HG03439 (cell line): ENCODE measurements around the gene SIRT2.

ENCODE experiments used
- ATAC-seq: cut with Tn5 transposase; IDR thresholded peaks from one replicate; pipeline ENCODE4 v1.9.1; 2021; ENCODE audit warnings: mild to moderate bottlenecking, moderate library complexity; ENCODE audit not compliant: unreplicated experiment

SIRT2 gene

DNA sequence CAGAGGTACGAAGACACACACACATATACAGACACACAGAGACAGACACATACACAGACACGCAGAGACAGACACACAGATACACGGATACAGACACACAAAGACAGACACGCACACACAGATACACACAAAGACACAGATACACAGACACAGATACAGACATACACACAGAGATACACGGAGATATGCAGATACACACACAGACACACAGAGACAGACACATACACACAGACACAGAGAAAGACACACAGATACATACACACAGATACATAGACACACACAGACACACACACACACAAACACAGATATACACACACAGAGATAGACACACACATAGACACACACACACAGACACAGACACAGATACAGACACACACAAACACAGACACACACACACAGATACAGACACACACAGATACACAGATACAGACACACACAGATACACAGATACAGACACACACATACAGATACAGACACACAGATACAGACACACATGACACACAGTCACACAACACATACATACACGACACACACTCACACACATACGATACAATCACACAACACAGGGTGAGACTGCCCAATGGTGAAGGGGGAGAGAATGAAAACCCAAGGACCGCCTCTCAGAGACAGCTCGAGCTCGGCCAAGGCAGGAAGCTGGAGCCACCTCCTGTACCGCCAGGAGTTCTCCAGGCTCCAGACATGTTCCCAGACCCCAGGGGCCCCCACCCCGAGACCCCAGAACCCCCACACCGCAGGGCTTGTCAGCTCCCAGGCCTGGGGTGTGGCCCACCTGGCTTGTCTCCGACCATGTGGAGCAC lies 21.4 kb upstream of the SIRT2 start:
- no peak for ATAC-seq

DNA sequence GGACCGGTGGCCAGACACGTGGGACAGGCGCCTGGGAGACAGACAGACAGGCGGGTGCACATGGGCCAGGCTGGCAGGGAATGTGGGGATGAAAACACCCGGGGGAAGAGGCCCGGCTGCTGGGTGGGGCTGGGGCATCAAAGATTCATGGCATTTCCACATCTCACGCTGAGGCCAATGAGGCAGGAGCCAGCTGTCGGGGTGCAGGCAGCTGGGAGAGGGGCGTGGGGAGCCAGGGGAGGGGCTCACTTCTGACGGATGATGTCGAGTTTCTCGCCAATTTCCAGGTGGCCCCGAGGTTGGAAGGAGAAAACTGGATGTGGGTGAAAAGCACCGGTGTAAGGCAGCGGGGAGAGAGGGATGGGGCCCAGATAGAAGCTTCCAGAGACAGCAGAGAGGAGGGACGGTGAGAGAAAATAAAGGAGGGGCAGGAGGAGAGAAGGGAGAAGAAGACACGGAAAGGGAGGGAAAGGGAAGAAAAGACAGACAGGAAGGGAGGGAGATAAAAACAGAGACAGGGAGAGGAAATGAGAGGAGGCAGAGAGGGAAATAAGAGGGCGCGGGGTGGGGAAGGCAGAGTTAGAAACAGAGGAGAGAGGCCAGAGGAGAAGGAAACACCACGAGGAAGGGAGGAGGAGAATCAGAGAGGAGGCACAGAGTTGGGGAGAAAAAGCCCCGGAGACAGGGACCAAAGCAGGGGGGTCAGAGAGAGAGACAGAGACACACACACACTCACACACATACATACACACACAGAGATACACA lies 20.6 kb upstream of the SIRT2 start:
- ATAC-seq: no peak

DNA sequence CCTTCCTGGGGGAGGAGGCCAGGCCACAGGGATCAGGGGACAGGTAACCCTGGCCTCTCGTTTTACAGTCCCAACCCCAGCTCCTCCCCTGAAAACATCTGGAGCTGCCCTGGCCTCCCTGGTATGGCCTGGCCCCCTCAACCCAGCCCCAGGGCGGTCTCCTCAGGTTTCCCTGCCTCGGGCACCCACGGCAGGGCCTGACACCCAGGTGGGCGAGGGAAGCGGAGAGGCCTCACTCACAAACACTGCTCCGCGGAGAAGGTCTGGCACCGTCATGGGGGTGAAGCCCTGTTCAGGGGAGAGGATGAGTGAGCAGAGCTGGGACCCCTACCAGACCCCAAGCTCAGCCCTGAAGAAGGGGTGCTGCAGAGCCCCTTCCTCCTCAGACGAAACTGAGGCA lies 19.1 kb upstream of the SIRT2 start:
- ATAC-seq: no peak

DNA sequence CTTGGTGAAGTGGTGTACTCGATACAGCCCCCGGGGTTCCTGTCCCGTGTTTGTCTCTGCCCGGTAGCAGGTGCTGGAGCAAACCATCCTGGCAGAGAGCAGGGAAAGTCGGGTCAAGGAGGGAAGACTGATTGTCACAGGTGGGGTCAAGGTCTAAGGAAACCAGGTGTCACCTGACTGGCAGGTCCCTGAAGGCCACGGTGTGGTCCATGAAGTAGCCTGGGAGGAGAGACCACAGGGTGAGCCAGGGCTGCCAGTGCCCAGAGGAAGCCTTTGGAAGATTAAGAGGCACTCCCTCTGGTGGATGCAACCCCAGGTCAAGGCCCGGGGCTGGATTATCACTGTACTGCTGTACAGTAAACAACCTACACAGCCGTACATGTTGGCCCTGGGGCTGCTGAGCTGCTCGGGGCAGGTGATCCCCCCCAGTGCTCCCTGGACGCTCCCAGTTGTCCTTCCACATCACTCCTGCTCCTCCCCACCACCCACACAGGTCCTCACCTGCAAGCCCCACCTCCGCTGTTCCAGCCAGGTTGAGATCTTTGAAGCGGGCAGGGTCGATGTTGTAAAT lies 18.6 kb upstream of the SIRT2 start:
- no peak for ATAC-seq

DNA sequence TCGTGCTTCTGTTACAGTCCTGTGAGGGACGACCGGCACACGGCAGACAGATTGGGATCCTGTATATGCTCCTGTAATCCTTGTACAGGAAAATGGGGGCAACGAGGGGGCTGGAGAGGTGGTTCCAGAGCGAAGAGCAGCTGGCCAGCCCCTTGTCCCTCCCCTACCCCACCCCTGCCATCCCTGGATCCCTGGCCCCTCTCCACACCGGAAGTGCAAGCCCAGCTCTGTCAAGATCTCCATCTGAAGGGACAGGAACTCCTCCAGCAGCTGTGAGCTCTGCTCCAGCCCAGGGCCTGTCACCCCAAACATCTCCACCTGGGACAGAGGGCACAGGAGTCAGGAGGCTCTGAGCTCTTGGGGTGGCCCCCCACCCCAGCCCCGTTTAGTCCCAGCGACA lies 18.1 kb upstream of the SIRT2 start:
- ATAC-seq: no peak

DNA sequence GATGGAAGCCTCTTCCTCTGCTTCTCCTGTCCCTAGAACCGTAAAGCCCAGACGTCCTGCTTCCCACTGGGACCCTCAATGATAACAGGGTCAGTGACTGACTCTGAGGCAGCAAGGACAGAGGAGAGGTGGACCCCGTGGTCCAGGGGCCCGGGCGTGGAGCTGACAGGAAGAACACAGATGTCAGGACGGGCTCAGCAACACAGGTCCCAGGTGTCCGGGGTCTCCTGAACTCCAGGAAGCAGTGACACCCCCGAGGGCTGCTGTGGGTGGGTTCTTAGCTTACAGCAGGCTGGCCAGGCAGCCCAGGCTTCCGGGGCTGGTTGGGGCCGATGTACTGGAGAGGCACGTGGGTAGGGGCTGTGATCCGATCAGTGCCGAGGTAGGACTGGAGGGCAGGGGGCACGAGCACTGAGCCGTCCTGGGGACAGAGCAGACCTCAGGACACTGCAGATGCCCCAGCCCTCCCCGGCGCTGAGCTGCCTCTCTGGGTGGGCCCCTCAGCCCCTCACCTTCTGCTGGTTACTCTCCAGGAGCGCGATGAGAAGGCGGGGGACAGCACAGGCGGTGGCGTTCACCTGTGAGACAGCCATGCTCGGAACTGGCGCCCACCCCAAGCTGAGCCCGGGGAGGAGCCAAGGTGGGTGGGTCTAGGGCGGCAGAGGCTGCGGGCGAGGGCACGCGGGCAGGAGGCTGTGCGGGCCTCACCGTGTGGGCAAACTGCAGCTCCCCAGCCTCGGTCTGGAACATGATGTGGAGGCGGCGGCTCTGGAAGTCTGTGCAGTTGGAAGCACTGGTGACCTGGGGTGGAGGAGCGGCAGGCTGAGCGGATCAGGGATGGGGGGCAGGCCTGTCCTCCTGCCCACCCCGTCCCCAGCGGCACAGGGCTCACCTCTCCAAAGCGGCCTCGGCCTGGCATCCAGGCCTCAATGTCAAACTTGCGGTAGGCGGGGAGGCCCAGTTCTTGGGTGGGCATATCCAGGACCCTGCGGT lies 16.2 kb upstream of the SIRT2 start:
- no peak for ATAC-seq

DNA sequence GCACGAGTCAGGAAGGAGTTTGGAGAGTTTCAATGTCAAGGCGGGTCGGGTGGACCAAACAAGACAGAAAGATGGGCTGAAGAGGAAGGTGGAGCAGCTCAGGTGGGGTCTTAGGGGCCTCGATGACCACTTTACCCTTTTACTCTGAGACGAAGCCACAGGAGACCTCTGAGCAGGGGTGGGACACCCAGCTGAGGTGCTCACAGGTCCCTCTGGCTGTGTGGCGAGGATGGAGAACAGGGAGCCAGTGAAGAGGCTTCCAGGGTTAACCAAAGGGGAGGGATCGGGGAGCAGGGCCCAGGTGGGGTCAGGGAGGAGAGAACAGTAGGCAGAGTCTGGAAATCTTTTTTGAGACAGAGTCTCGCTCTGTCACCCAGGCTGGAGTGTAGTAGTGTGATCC lies 14.5 kb upstream of the SIRT2 start:
- ATAC-seq: no peak

DNA sequence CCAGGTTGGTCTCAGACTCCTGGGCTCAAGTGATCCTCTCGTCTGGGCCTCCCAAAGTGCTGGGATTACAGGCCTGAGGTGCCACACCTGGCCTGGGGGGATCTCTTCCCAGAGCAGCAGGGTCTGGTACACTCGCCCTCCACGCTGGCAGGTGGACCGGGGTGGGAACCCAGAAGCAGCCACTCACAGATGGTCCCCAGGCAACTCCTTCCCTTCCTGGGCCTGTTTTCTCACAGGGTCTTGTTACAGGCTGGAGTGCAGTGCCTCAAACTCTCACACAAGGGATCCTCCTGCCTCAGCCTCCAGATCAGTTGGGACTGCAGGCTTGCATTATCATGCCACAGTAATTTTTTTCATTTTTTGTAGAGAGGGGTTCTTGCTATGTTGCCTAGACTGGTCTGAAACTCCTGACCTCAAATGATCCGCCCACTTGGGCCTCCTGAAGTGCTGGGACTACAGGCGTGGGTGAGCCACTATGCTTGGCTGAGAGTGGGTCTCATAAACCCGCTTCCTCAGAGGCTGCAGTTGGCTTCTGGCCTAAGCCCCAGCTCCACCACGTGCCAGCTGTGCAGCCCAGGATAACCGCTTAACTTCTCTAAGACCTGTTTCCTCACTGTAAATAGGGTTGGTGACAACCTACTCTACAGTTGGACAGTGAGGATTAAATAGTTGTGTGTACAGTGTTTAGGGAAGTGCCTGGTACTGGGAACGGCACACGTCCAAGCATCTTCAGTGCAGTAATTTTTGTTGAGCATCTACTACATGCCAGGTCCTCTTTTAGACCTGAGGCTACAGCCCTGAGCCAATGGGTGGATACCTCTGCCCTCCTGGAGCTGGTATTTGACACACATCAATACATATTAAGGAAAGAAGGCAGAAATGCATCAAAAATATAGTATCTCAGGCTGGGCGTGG lies 13.4 kb upstream of the SIRT2 start:
- ATAC-seq: no peak

DNA sequence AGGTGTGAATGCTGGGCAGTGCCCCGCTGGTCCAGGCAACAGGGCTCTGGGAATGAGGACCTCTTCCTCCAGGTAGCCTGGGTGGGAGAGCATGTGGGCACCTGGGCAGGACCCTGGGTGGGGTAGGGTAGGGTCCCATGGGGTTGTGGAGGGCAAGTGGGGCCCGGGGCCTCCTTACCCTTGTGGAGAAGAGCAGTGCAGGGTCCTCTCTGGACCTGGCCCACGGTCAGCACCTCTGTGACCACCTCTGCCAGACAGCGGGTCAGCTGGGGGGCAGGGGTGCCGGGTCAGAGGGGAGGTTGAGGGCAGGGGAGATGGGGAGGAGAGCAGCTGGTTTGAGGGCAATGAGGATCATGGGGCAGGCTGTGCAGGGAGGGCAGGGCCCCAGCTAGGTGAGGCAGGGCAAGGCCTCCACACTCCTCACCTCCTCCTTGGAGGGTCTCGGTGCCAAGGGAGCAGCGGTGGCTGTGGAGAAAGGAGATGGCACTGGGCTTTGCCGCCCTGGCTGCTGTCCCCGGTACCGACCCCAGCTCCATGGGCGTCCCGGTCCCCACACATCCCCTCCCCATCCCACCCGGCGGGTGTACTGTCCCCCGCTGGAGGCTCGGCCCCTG lies 12.1 kb upstream of the SIRT2 start:
- ATAC-seq: no peak

DNA sequence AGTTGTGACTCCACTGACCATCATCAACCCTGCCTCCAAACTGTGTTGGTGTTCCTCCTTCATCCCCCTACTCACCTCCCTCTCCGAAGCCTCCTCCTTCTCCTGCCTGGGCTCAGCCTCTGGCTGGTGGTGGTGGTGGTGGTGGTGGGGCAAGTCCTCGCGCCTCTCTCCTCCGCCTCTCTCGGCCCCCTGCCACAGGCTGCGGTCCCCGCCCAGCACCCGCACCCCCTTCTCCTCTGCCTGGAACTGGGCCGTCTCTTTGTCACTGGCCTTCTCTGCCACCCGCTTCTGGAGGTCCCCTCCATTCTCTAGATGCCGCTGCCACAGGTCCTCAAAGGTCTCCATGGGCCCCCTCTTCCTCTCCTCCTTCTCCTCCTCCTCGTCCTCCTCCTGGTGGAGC lies 11.1 kb upstream of the SIRT2 start:
- ATAC-seq: no peak

DNA sequence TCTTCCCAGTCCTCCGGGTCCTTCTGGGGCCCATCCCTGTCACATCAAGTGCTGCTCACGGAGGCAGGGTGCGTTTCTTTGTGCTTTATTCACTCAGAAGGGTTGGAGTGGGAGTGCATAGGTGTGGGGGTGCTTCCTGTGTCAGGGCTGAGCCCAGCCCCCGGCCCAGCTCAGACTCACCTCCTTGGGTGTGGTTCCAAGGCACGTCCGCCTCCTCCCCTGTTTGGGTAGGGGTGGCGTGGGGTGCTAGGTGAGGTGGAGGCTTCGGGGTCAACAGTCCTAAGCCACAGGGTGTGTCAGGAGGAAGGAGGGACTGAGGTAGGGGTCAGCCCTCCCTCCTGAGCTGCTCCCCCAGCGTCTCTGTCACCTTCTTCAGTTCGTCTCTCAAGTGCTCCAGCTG lies 9.5 kb upstream of the SIRT2 start:
- no peak for ATAC-seq

DNA sequence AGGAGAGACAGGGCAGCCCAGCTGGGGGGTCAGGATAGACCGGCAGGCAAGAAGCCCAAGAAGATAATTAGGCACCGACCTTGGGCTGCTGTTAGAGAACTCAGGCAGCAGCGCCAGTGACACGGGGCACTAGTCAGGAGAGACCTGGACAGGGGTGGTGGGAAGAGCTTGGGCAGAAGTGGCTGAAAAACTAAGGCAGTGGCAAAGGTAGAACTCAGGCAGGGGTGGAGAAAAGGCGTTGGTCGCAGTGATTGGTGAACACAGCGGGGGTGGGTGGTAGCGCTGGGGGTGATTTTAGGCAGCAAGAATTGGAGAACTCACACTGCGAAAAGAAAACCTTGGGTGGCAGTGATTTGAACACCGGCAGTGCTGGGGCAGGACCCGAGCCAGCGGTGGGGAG lies 8.3 kb upstream of the SIRT2 start:
- ATAC-seq: no peak

DNA sequence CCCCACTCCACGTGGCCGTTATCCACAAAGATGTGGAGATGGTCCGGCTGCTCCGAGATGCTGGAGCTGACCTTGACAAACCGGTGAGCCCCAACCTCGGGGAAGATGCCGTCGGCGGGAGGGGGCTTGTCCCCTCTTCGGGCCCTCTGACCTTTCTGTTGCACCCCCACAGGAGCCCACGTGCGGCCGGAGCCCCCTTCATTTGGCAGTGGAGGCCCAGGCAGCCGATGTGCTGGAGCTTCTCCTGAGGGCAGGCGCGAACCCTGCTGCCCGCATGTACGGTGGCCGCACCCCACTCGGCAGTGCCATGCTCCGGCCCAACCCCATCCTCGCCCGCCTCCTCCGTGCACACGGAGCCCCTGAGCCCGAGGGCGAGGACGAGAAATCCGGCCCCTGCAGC lies 7.8 kb upstream of the SIRT2 start:
- no peak for ATAC-seq

DNA sequence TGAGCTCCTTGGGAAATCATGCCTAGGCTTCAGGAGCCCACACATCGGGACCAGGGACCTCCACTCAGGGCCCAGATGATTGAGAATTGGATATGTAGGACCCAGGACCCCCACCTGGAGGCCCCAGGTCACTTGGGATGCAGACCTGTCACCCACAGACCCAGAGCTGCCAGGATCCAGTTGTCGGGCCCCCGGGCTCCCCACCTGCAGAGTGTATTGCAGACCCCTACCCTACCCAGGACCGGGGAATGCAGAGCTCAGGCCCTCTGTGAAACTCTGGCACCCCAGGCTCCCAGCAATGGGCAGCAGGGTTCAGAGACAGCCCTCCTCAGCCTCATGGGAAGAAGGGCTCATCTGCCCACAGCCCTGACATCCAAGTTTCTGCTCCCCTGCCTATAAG lies 6.2 kb upstream of the SIRT2 start:
- ATAC-seq: no peak

DNA sequence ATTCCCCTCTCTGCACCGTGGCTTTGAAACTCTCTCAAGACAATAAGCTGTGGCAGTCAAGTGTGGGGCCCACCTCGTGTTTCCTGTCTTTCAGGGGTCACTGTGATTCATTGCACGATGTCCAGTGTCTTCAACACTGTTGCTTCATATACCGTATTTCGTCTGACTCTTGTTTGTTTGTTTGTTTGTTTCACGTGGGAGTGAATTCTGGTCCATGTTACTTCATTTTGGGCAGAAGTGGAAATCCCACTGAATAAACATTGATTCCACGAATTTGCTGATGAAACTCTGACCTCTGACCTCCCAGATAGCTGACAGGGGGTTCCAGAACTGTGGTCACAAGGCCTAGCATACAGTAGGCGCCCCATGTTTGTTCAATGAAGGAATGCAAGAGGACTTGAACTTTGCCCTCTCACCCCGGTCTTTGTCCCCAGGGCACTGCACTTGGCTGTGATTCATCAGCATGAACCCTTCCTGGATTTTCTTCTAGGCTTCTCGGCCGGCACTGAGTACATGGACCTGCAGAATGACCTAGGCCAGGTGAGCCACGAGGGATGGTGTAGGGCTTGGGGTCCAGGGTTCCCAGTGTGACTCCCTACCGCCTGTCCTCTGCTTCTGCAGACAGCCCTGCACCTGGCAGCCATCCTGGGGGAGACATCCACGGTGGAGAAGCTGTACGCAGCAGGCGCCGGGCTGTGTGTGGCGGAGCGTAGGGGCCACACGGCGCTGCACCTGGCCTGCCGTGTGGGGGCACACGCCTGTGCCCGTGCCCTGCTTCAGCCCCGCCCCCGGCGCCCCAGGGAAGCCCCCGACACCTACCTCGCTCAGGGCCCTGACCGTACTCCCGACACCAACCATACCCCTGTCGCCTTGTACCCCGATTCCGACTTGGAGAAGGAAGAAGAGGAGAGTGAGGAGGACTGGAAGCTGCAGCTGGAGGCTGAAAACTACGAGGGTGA lies 5.4 kb upstream of the SIRT2 start:
- no peak for ATAC-seq

DNA sequence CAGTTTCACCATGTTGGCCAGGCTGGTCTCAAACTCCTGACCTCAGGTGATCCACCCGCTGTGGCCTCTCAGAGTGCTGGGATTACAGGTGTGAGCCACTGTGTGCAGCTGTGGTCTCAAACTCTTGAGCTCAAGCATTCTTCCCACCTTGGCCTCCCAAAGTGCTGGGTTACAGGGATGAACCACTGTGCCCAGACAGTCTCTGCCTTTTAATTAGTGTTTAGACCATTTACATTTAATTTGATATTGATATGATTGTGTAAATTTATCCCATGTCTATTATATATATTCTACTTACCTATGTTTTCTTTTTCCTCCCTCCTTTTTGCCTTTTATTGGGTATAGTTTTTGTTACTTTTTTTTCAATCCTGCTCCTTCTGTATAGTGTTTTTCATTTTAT lies 2.3 kb upstream of the SIRT2 start:
- ATAC-seq: no peak

DNA sequence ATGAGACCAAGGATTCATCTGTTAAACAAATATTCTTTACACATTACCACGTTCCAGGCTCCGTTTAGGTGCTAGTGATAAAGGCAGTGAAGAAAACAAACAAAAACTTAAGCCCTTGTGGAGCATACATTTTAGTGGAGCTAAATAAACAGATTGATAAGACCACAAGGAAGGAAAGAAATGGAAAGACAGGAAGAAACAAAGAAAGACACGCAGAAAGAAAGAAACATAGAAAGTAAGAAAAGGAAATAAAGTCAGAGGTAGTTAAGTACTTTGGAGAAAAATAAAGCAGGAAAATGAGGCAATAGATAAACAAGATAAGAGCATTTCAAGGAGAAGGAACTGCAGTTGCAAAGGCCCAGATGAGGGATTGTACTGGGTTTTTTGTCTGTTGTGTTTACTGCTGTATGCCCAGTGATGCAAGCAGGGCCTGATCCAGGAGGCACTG lies 1.3 kb upstream of the SIRT2 start:
- ATAC-seq: no peak

DNA sequence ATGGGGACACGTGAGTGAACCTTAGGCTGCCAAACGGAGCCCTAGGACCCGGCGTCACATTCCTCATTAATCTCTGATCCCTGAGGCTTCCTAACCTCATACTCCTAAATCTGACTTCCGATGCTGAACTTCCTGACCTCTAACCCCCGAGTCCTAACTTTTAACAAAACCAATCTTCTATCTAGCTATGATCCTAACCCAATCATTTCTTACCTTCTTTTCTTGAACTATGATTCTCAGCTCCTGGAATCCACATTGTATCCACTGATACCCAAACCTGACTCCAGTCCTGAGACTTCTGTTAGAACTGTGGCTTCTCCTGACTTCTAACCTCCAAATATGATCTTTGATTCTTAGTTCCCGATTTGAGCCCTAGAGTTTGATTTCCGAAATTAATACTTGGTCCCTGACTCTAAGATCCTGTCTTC lies 798 bp upstream of the SIRT2 start:
- ATAC-seq: no peak
